Thyroid gland (tissue), 4 donors: ENCODE results near the gene LONP2. TPM values are rescaled to one million over a fixed set of nuclear protein-coding genes. Genes with fewer than 3 reads are reported as not detected.

Source experiments
- DNase-seq, 2 donors: peaks; one replicate each; pipeline ENCODE4 v3.0.0-alpha.2; 2019
- H3K27ac ChIP-seq, 3 donors: fragments of 200-600 bp; sonication (generic); 1 replicate in 2 of 3; 2 replicates in 1 of 3; pipeline ENCODE4 v1.5.1; 2016 to 2019; ENCODE audit warnings: mild to moderate bottlenecking in 1 of 3, moderate library complexity in 1 of 3
- H3K27me3 ChIP-seq: fragments of 200-600 bp; sonication (generic); one replicate; pipeline ENCODE4 v1.5.1; 2019
- H3K36me3 ChIP-seq, 2 donors: fragments of 200-600 bp; sonication (generic); one replicate each; pipeline ENCODE4 v1.5.1; 2016 to 2019
- H3K4me1 ChIP-seq, 2 donors: fragments of 200-600 bp; sonication (generic); one replicate each; pipeline ENCODE4 v1.5.1; 2017 to 2019
- H3K4me3 ChIP-seq, 3 donors: fragments of 200-600 bp; sonication (generic); replicated peaks in 1 of 3; 1 replicate in 2 of 3; 2 replicates in 1 of 3; pipeline ENCODE4 v1.5.1; 2016; ENCODE audit warnings: mild to moderate bottlenecking in 1 of 3
- H3K9me3 ChIP-seq: fragments of 200-600 bp; sonication (generic); one replicate; pipeline ENCODE4 v1.5.1; 2017
- CTCF ChIP-seq, 6 experiments: fragments of 200-600 bp in 3 of 6; fragments of 450-650 bp in 3 of 6; sonication (generic) in 3 of 6; IDR thresholded peaks; one replicate each; pipeline ENCODE4 v1.5.1; 2016 to 2019; ENCODE audit warnings: antibody characterized with exemption in 6 of 6, mild to moderate bottlenecking in 2 of 6, inconsistent platforms in 1 of 6, moderate library complexity in 1 of 6
- POLR2A ChIP-seq, 2 donors: fragments of 450-650 bp; IDR thresholded peaks; one replicate each; pipeline ENCODE4 v1.6.1; 2017; ENCODE audit warnings: antibody characterized with exemption in 2 of 2, mild to moderate bottlenecking in 2 of 2, moderate library complexity in 1 of 2
- WGBS, 2 donors: methylation state at CpG; one replicate each; pipeline ENCODE4 v1.1.5; 2017; 5-methylcytosine and 5-hydroxymethylcytosine counted together
- intact Hi-C: fragments of 100-400 bp; cut with DNase I; formaldehyde crosslinking; loops from one replicate; pipeline ENCODE4 v1.15.1; 2023
- total RNA-seq, 4 donors: library from RNA; depleted of rRNA; stranded (reverse); fragments of >200 nt; gene quantifications; one replicate each; pipeline ENCODE4 v1.2.3, GENCODE V29; 2016

LONP2 gene
- total RNA-seq, 4 donors from 2014 or later: 108 to 124 (median 116) TPM

- DNase-seq: no peak
- Histone ChIP-seq H3K4me1 (no peaks in the 10 kb centered on the region), H3K36me3 (no peaks in the 10 kb centered on the region), H3K27ac (no peak overlapping the region), H3K4me3 (no peak overlapping the region), H3K9me3 (no peaks in the 10 kb centered on the region), H3K27me3 (no peaks in the 10 kb centered on the region)
- 81 to 91% methylated on average over 6 of the region's 6 CpGs for WGBS, 2 donors
- no peak for TF ChIP-seq CTCF (IDR thresholded peaks at IDR 0.05)
- intact Hi-C loops: no loop called here
Observed at GRCh38 chr16:48215738-48216137, 28.4 kb upstream of the LONP2 start.

GRCh38 chr16:48217708-48218107 lies 26.4 kb upstream of the LONP2 start:
- no peaks in the 10 kb centered on the region for H3K9me3 ChIP-seq
- no peaks in the 10 kb centered on the region for H3K27me3 ChIP-seq
- no peaks in the 10 kb centered on the region for H3K36me3 ChIP-seq
- no peak overlapping the region for H3K27ac ChIP-seq
- WGBS, 2 donors: 76 to 92% methylated on average over 2 of the region's 2 CpGs
- no peak for DNase-seq
- no peak overlapping the region for H3K4me3 ChIP-seq
- no peak for TF ChIP-seq CTCF (IDR thresholded peaks at IDR 0.05)
- no peak for TF ChIP-seq POLR2A (IDR thresholded peaks at IDR 0.05)
- intact Hi-C loops: no loop called here
- no peaks in the 10 kb centered on the region for H3K4me1 ChIP-seq

DNA sequence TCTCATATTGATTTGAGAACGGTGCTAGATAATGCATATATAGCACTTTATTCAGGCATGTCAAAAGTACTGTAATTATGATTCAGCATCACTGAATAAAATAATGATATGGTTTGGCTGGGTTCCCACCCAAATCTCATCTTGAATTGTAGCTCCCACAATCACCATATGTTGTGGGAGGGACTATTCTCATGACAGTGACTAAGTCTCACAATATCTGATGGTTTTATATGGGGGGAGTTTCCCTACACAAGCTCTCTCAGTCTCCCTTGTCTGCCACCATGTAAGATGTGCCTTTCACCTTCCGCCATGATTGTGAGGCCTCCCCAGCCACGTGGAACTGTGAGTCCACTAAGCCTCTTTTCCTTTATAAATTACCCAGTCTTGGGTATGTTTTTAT lies 25.6 kb upstream of the LONP2 start:
- H3K9me3 ChIP-seq: no peaks in the 10 kb centered on the region
- H3K4me3 ChIP-seq: no peak overlapping the region
- no peaks in the 10 kb centered on the region for H3K27me3 ChIP-seq
- DNase-seq: no peak
- TF ChIP-seq CTCF (IDR thresholded peaks at IDR 0.05) (no peak), POLR2A (IDR thresholded peaks at IDR 0.05) (no peak)
- H3K4me1 ChIP-seq: no peaks in the 10 kb centered on the region
- H3K27ac ChIP-seq: no peak overlapping the region
- H3K36me3 ChIP-seq: no peaks in the 10 kb centered on the region
- WGBS, 2 donors: 87 to 91% methylated on average over 3 of the region's 3 CpGs
- intact Hi-C loops: no loop called here

GRCh38 chr16:48220891-48221290 lies 23.2 kb upstream of the LONP2 start:
- no peaks in the 10 kb centered on the region for H3K4me1 ChIP-seq
- no peaks in the 10 kb centered on the region for H3K27me3 ChIP-seq
- WGBS, 2 donors: 53 to 59% methylated on average over 3 of the region's 3 CpGs
- H3K36me3 ChIP-seq: no peaks in the 10 kb centered on the region
- H3K4me3 ChIP-seq: no peak overlapping the region
- TF ChIP-seq CTCF (IDR thresholded peaks at IDR 0.05) (no peak), POLR2A (IDR thresholded peaks at IDR 0.05) (no peak)
- DNase-seq: no peak
- intact Hi-C loops: no loop called here
- H3K9me3 ChIP-seq: no peaks in the 10 kb centered on the region
- no peak overlapping the region for H3K27ac ChIP-seq

GRCh38 chr16:48223490-48223889 lies 20.6 kb upstream of the LONP2 start:
- WGBS, 2 donors: 96% methylated on average over 4 of the region's 4 CpGs
- Histone ChIP-seq H3K27me3 (no peaks in the 10 kb centered on the region), H3K9me3 (no peaks in the 10 kb centered on the region), H3K36me3 (no peaks in the 10 kb centered on the region), H3K4me1 (no peaks in the 10 kb centered on the region), H3K27ac (no peak overlapping the region), H3K4me3 (no peak overlapping the region)
- DNase-seq: no peak
- TF ChIP-seq POLR2A (IDR thresholded peaks at IDR 0.05) (no peak), CTCF (IDR thresholded peaks at IDR 0.05) (no peak)
- intact Hi-C loops: no loop called here
